IMR-90 (cell line): Measurements from ENCODE around the gene DNAI7.

ENCODE experiments used
- CHD1 ChIP-seq: IDR thresholded peaks from 2 replicates; pipeline ENCODE4 v1.6.1; 2012; ENCODE audit warnings: low read depth, low read length, improper control_type of control experiment
- CTCF ChIP-seq: conservative IDR thresholded peaks from 2 replicates; pipeline ENCODE4 v1.5.1; 2012; ENCODE audit warnings: mild to moderate bottlenecking, low read depth, low read length, improper control_type of control experiment
- ELK1 ChIP-seq: fragments of 150-350 bp; IDR thresholded peaks from 2 replicates; pipeline ENCODE4 v1.6.1; 2016; ENCODE audit warnings: low read depth, mild to moderate bottlenecking, low read length, moderate library complexity, borderline replicate concordance
- MAFK ChIP-seq: IDR thresholded peaks from 2 replicates; pipeline ENCODE4 v1.6.1; 2012; ENCODE audit warnings: low read depth, low read length, improper control_type of control experiment
- NFE2L2 ChIP-seq: fragments of 150-350 bp; IDR thresholded peaks from 2 replicates; pipeline ENCODE4 v1.6.1; 2016; ENCODE audit warnings: low read depth, mild to moderate bottlenecking, low read length
- POLR2A ChIP-seq: IDR thresholded peaks from 2 replicates; pipeline ENCODE4 v1.6.1; 2012; ENCODE audit warnings: mild to moderate bottlenecking, low read depth, low read length
- RAD21 ChIP-seq: IDR thresholded peaks from 2 replicates; pipeline ENCODE4 v1.6.1; 2012; ENCODE audit warnings: low read length, improper control_type of control experiment
- RCOR1 ChIP-seq: IDR thresholded peaks from 2 replicates; pipeline ENCODE4 v1.6.1; 2012; ENCODE audit warnings: mild to moderate bottlenecking, low read length, improper control_type of control experiment; ENCODE audit not compliant: insufficient replicate concordance
- SMC3 ChIP-seq: fragments of 150-350 bp; IDR thresholded peaks from 2 replicates; pipeline ENCODE4 v1.6.1; 2016; ENCODE audit warnings: low read depth, mild to moderate bottlenecking, antibody characterized with exemption, low read length, moderate library complexity

- TF ChIP-seq CTCF (no peak), CHD1 (no peak), POLR2A (no peak), RAD21 (no peak), SMC3 (no peak), NFE2L2 (no peak), ELK1 (no peak), RCOR1 (no peak), MAFK (no peak)
These were observed 70.5 kb downstream of the DNAI7 start for GRCh38 chr12:25124493-25124892.
